Inferior parietal cortex (tissue), 1 donor: ENCODE results near the gene PGRMC1.
"Not testable (repeated sequence)": the region's sequence is repeated elsewhere in the genome, so short reads cannot be mapped to it uniquely, and the experiment has no call there.

Experiments
- DNase-seq: peaks from one replicate; pipeline ENCODE4 v3.0.0-alpha.2; 2016; ENCODE audit errors: extremely low spot score

The PGRMC1 gene

GRCh38 chrX:119235872-119236622 lies at the start of gene PGRMC1:
PGRMC1 (plus strand) TSS chrX:119236285; CDS start chrX:119236364, 79 bp downstream.
- DNase-seq = peak; percentile 73

GRCh38 chrX:119186763-119187162 lies 49.3 kb upstream of the PGRMC1 start:
- no peak for DNase-seq

GRCh38 chrX:119187298-119187697 lies 48.8 kb upstream of the PGRMC1 start:
- no peak for DNase-seq

- no peak for DNase-seq
Measured at GRCh38 chrX:119189115-119189514, 47.0 kb upstream of the PGRMC1 start.

- no peak for DNase-seq
Measured at GRCh38 chrX:119189595-119189994, 46.5 kb upstream of the PGRMC1 start.

GRCh38 chrX:119190091-119190681 lies 45.9 kb upstream of the PGRMC1 start:
- DNase-seq = no peak

- no peak for DNase-seq
Measured at GRCh38 chrX:119190831-119191230, 45.3 kb upstream of the PGRMC1 start.

GRCh38 chrX:119194621-119195020 lies 41.5 kb upstream of the PGRMC1 start:
- DNase-seq = no peak

GRCh38 chrX:119201570-119201969 lies 34.5 kb upstream of the PGRMC1 start:
- DNase-seq = no peak

GRCh38 chrX:119206203-119206602 lies 29.9 kb upstream of the PGRMC1 start:
- DNase-seq = no peak

- not testable (repeated sequence) for DNase-seq
Measured at GRCh38 chrX:119207483-119207882, 28.6 kb upstream of the PGRMC1 start.

GRCh38 chrX:119208401-119209057 lies 27.6 kb upstream of the PGRMC1 start:
- no peak for DNase-seq

GRCh38 chrX:119210931-119211648 lies 25.0 kb upstream of the PGRMC1 start:
- DNase-seq = not testable (repeated sequence)

GRCh38 chrX:119211649-119212014 lies 24.5 kb upstream of the PGRMC1 start:
- DNase-seq = no peak

- peak; percentile 40 for DNase-seq
Measured at GRCh38 chrX:119218198-119218597, 17.9 kb upstream of the PGRMC1 start.

- no peak for DNase-seq
Measured at GRCh38 chrX:119222932-119223331, 13.2 kb upstream of the PGRMC1 start.

- no peak for DNase-seq
Measured at GRCh38 chrX:119223783-119224182, 12.3 kb upstream of the PGRMC1 start.

- no peak for DNase-seq
Measured at GRCh38 chrX:119226446-119226845, 9.6 kb upstream of the PGRMC1 start.

- no peak for DNase-seq
Measured at GRCh38 chrX:119228512-119229252, 7.4 kb upstream of the PGRMC1 start.

GRCh38 chrX:119229253-119229615 lies 6.9 kb upstream of the PGRMC1 start:
- no peak for DNase-seq

- DNase-seq = no peak
Measured at GRCh38 chrX:119230850-119231249, 5.2 kb upstream of the PGRMC1 start.
